ENCODE data around the gene SHB. TPM values are rescaled to one million over a fixed set of nuclear protein-coding genes. Genes with fewer than 3 reads are reported as not detected.

SHB gene
- total RNA-seq, 1 experiment from 2014 or later, result 7.6 TPM

DNA sequence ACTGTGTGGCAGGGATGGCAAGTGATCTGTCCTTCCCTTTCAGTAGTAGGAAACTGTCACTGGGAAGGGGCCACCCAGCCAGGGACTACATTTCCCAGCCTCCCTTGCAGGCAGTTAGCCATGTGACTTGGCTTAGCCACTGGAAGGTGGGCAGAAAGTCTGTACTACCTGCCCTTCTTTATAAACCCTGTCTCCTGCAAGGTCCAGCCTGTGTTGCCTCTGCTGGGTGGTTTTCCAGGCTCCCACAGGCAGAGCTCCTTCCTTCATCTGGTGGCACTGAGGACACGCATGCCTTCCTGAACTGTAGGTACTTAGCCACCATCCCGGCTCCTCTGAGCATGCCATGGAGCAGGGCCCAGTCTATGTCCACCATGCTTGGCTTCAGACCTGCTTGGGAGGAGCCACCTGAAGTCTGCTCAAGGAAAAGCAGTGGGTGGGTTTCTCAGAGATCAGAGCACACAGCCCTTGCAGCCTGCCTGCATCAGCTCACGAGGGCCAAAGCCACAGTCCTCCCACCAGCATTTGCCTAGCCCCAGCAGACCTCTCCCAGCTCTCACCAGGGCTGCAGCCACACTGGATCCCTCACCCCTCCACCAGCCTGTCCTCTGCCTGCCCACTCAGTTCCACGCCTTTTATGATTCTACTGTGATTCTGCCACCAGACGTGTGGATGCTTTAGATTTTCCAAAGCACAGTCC lies 148.4 kb downstream of the SHB start:
- H3K4me3 Mint-ChIP-seq (ENCODE audit: low read depth, unreplicated experiment), result no peak overlapping the region

DNA sequence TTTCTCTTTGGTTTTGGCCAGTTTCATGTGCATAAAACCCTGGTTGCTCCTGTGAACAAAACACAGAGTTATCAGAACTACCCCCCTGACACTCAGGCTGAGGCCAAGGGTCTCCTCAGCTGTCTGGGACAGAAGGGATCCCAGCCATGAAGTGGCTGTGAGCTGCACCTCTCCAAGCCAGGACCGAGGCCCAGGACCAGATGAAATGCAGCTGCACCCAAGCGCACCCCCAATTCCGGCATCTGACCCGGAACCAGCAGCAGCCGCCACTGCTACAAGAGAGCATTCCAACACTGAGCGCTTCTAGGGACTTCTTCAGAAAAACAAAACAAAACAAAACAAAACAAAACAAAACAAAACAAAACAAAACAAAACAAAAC lies 149.1 kb downstream of the SHB start:
- H3K9me3 Mint-ChIP-seq (ENCODE audit: low read depth, unreplicated experiment), result no peaks in the 10 kb centered on the region
- H3K27ac Mint-ChIP-seq (ENCODE audit: unreplicated experiment), result no peak overlapping the region
- no peaks in the 10 kb centered on the region for H3K36me3 Mint-ChIP-seq (ENCODE audit: insufficient read depth, unreplicated experiment)
- TF ChIP-seq, protein P1, sequence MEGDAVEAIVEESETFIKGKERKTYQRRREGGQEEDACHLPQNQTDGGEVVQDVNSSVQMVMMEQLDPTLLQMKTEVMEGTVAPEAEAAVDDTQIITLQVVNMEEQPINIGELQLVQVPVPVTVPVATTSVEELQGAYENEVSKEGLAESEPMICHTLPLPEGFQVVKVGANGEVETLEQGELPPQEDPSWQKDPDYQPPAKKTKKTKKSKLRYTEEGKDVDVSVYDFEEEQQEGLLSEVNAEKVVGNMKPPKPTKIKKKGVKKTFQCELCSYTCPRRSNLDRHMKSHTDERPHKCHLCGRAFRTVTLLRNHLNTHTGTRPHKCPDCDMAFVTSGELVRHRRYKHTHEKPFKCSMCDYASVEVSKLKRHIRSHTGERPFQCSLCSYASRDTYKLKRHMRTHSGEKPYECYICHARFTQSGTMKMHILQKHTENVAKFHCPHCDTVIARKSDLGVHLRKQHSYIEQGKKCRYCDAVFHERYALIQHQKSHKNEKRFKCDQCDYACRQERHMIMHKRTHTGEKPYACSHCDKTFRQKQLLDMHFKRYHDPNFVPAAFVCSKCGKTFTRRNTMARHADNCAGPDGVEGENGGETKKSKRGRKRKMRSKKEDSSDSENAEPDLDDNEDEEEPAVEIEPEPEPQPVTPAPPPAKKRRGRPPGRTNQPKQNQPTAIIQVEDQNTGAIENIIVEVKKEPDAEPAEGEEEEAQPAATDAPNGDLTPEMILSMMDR (IDR thresholded peaks at IDR 0.05; ENCODE audit: unreplicated experiment), result no peak
- CTCF ChIA-PET, result no interaction called here
- no peaks in the 10 kb centered on the region for H3K4me1 Mint-ChIP-seq (ENCODE audit: low read depth, unreplicated experiment)
- BruUV-seq (replicated peaks), result no TSS peak
- no peak for DNase-seq
- no peak overlapping the region for H3K4me3 Mint-ChIP-seq (ENCODE audit: low read depth, unreplicated experiment)
- intact Hi-C loops (cut with micrococcal nuclease; ENCODE audit: unreplicated experiment), result no loop called here
- no peaks in the 10 kb centered on the region for H3K27me3 Mint-ChIP-seq (ENCODE audit: unreplicated experiment)

More for the DNA sequence above, 148.4 kb downstream of the SHB start:
- BruUV-seq (replicated peaks), result no TSS peak
- H3K36me3 Mint-ChIP-seq (ENCODE audit: insufficient read depth, unreplicated experiment), result no peaks in the 10 kb centered on the region
- DNase-seq, result no peak
- no peaks in the 10 kb centered on the region for H3K9me3 Mint-ChIP-seq (ENCODE audit: low read depth, unreplicated experiment)
- intact Hi-C loops (cut with micrococcal nuclease; ENCODE audit: unreplicated experiment), result no loop called here
- CTCF ChIA-PET, result no interaction called here
- TF ChIP-seq, protein P1 (IDR thresholded peaks at IDR 0.05; ENCODE audit: unreplicated experiment), result no peak
- no peaks in the 10 kb centered on the region for H3K27me3 Mint-ChIP-seq (ENCODE audit: unreplicated experiment)
- no peaks in the 10 kb centered on the region for H3K4me1 Mint-ChIP-seq (ENCODE audit: low read depth, unreplicated experiment)
- H3K27ac Mint-ChIP-seq (ENCODE audit: unreplicated experiment), result no peak overlapping the region

DNA sequence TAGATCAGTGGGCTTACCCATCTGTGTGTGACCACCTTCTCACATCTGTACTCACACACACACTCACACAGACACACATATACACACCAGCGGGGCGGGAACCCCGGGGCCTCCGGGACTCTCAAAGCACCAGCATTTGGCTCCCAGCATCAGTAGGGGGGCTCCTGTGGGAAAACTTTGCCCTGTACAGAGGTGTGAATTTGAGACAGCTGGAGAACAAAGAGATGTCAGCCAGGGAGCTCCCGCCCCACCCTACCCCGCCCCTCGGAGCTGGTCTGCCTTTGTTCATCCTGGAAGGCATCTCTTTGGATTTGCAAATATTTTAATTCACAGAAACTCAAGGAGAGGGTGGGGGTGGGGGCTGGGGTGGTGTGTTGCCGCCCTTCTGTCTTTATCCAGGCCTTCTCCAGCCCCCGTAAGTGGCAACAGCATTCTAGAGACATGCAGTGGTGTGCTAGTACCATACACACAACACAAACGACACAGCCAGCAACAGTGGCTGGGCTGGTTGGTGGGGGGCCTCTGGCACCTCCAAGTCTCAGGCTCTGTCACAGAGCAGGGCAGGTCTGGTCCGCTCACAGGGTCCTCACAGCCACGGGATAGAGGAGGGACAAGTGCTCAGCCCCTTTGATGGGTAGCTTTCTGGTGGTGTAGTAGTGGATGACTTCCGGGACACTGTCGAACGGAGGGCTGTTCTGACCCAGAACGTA lies 149.6 kb downstream of the SHB start:
- CTCF ChIA-PET, result no interaction called here
- no peak overlapping the region for H3K4me3 Mint-ChIP-seq (ENCODE audit: low read depth, unreplicated experiment)
- no peaks in the 10 kb centered on the region for H3K9me3 Mint-ChIP-seq (ENCODE audit: low read depth, unreplicated experiment)
- no peak overlapping the region for H3K27ac Mint-ChIP-seq (ENCODE audit: unreplicated experiment)
- TF ChIP-seq, protein P1 (IDR thresholded peaks at IDR 0.05; ENCODE audit: unreplicated experiment), result no peak
- no TSS peak for BruUV-seq (replicated peaks)
- no peaks in the 10 kb centered on the region for H3K36me3 Mint-ChIP-seq (ENCODE audit: insufficient read depth, unreplicated experiment)
- intact Hi-C loops (cut with micrococcal nuclease; ENCODE audit: unreplicated experiment), result no loop called here
- DNase-seq, result no peak
- H3K27me3 Mint-ChIP-seq (ENCODE audit: unreplicated experiment), result no peaks in the 10 kb centered on the region
- no peaks in the 10 kb centered on the region for H3K4me1 Mint-ChIP-seq (ENCODE audit: low read depth, unreplicated experiment)

DNA sequence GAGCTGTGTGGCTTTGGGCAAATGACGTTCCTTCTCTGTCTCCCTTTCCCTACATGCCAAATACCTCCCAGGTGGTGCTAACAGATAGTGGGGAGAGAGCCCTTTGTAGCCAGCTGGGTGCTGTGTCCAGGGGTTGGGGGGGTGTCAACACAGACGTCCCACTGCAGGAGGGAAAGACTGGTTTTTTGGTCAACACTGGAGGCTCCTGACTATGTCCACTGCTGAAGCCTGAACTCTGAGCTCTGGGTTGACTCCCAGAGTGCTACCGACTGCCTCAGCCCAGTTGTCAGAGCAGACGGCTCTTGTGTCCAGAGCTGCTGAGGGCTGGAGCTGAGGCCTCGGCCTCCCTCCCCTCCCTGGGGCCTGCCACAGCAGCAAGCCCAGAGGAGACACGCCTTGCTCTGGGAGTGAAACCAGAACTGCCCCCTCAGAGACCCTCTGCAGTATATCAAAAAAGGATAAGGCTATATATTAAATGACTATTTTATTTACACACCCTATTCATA lies 150.3 kb downstream of the SHB start:
- no peaks in the 10 kb centered on the region for H3K36me3 Mint-ChIP-seq (ENCODE audit: insufficient read depth, unreplicated experiment)
- no peaks in the 10 kb centered on the region for H3K9me3 Mint-ChIP-seq (ENCODE audit: low read depth, unreplicated experiment)
- BruUV-seq (replicated peaks), result no TSS peak
- no peaks in the 10 kb centered on the region for H3K4me1 Mint-ChIP-seq (ENCODE audit: low read depth, unreplicated experiment)
- no peaks in the 10 kb centered on the region for H3K27me3 Mint-ChIP-seq (ENCODE audit: unreplicated experiment)
- DNase-seq, result no peak
- no peak overlapping the region for H3K27ac Mint-ChIP-seq (ENCODE audit: unreplicated experiment)
- CTCF ChIA-PET, result no interaction called here
- intact Hi-C loops (cut with micrococcal nuclease; ENCODE audit: unreplicated experiment), result no loop called here
- TF ChIP-seq, protein P1 (IDR thresholded peaks at IDR 0.05; ENCODE audit: unreplicated experiment), result no peak
- H3K4me3 Mint-ChIP-seq (ENCODE audit: low read depth, unreplicated experiment), result no peak overlapping the region
